Keratinocyte (primary cell): ENCODE results near the gene TRAPPC2L. TPM values are rescaled to one million over a fixed set of nuclear protein-coding genes. Genes with fewer than 3 reads are reported as not detected.

Experiments
- DNase-seq: peaks from one replicate; pipeline ENCODE4 v3.0.0-alpha.2; 2011; ENCODE audit warnings: low read depth, missing footprints, low spot score
- FAIRE-seq: peaks from 2 replicates; lab custom pipeline; 2011; peaks lifted over from hg19 to GRCh38; lab: Jason Lieb, UNC
- H2AFZ ChIP-seq: 2 replicates; pipeline ENCODE4 v1.6.0; 2012; ENCODE audit warnings: low read length, control low read depth, inconsistent platforms; ENCODE audit not compliant: control insufficient read depth
- H3K27ac ChIP-seq: 2 replicates; pipeline ENCODE4 v1.5.1; 2011; ENCODE audit warnings: low read length; ENCODE audit not compliant: control insufficient read depth, insufficient read depth
- H3K27me3 ChIP-seq: 3 replicates; pipeline ENCODE4 v1.6.0; 2011; ENCODE audit warnings: low read length; ENCODE audit not compliant: control insufficient read depth, insufficient read depth; ENCODE audit errors: extremely low read depth
- H3K36me3 ChIP-seq, 2 experiments: 2 replicates in 1 of 2; 3 replicates in 1 of 2; pipeline ENCODE4 v1.5.1; 2011; ENCODE audit warnings: low read length in 2 of 2, mild to moderate bottlenecking in 1 of 2; ENCODE audit not compliant: control insufficient read depth in 2 of 2, insufficient read depth in 2 of 2; ENCODE audit errors: extremely low read depth in 1 of 2
- H3K4me1 ChIP-seq: 3 replicates; pipeline ENCODE4 v1.5.1; 2011; ENCODE audit warnings: low read length; ENCODE audit not compliant: control insufficient read depth, insufficient read depth; ENCODE audit errors: extremely low read depth
- H3K4me2 ChIP-seq: 3 replicates; pipeline ENCODE4 v1.6.0; 2011; ENCODE audit warnings: low read depth, low read length; ENCODE audit not compliant: control insufficient read depth, insufficient read depth; ENCODE audit errors: extremely low read depth
- H3K4me3 ChIP-seq, 3 experiments: fragments of 200-600 bp in 1 of 3; sonication (generic) in 1 of 3; 2 replicates in 2 of 3; 3 replicates in 1 of 3; pipeline ENCODE4 v1.5.1; 2011 to 2016; ENCODE audit warnings: low read length in 3 of 3, mild to moderate bottlenecking in 3 of 3, control low read depth in 2 of 3, inconsistent platforms in 1 of 3, low read depth in 1 of 3, mixed read lengths in 1 of 3, mixed run types in 1 of 3, moderate library complexity in 1 of 3; ENCODE audit not compliant: control insufficient read depth in 2 of 3, insufficient read depth in 2 of 3; ENCODE audit errors: extremely low read depth in 1 of 3
- H3K79me2 ChIP-seq: 2 replicates; pipeline ENCODE4 v1.6.0; 2012; ENCODE audit warnings: low read length; ENCODE audit not compliant: control insufficient read depth, insufficient read depth
- H3K9ac ChIP-seq: 3 replicates; pipeline ENCODE4 v1.6.0; 2011; ENCODE audit warnings: low read length; ENCODE audit not compliant: control insufficient read depth, insufficient read depth; ENCODE audit errors: extremely low read depth
- H3K9me1 ChIP-seq: 3 replicates; pipeline ENCODE4 v1.6.0; 2011; ENCODE audit warnings: low read length; ENCODE audit not compliant: control insufficient read depth, insufficient read depth; ENCODE audit errors: extremely low read depth
- H3K9me3 ChIP-seq: 2 replicates; pipeline ENCODE4 v1.5.1; 2012; ENCODE audit warnings: low read depth, low read length; ENCODE audit not compliant: control insufficient read depth
- H4K20me1 ChIP-seq: 3 replicates; pipeline ENCODE4 v1.6.0; 2011; ENCODE audit warnings: low read length; ENCODE audit not compliant: control insufficient read depth, insufficient read depth; ENCODE audit errors: extremely low read depth
- EZH2 ChIP-seq: IDR thresholded peaks from one replicate; pipeline ENCODE4 v1.6.1; 2012; ENCODE audit warnings: inconsistent platforms, mild to moderate bottlenecking, low read length, moderate library complexity
- dilution Hi-C: fragments of 300-500 bp; cut with MboI; formaldehyde crosslinking; loops from one replicate; pipeline ENCODE4 v1.7.0; 2020; ENCODE audit warnings: low sequenced_read_pairs; ENCODE audit not compliant: extremely low pct_ligation_motif_present
- polyA plus RNA-seq, 5 experiments: library from polyadenylated mRNA; depleted of rRNA in 3 of 5; stranded (reverse) in 3 of 5; stranded (forward) in 1 of 5; unstranded in 1 of 5; fragments of >200 nt; gene quantifications; 1 replicate in 1 of 5; 2 replicates in 3 of 5; 3 replicates in 1 of 5; pipeline versions ENCODE4 v1.2.1 to v1.2.3, GENCODE V29; 2011 to 2012; ENCODE audit warnings: missing spikeins in 2 of 5, low read depth in 1 of 5, low replicate concordance in 1 of 5
- TF ChIP-seq, protein P1 (sequence below), 3 experiments: IDR thresholded peaks in 1 of 3; conservative IDR thresholded peaks in 1 of 3; optimal IDR thresholded peaks in 1 of 3; 2 replicates in 2 of 3; 3 replicates in 1 of 3; pipeline versions ENCODE3 to v1.5.1; 2011; ENCODE audit warnings: low read length in 3 of 3, mild to moderate bottlenecking in 3 of 3, moderate library complexity in 2 of 3, control low read depth in 1 of 3, inconsistent platforms in 1 of 3; ENCODE audit not compliant: insufficient read depth in 2 of 3; ENCODE audit errors: extremely low read depth in 1 of 3

The TRAPPC2L gene
- polyA plus RNA-seq, 1 donor (not counting 4 experiments of a cell fraction or from before 2014, with no cell fraction given) = 139 TPM

GRCh38 chr16:88861359-88861758 lies 4.4 kb downstream of the TRAPPC2L start:
- no peaks in the 10 kb centered on the region for H3K9me3 ChIP-seq
- DNase-seq (no peak), FAIRE-seq (no peak)
- dilution Hi-C loops = no loop called here
- no peak overlapping the region for H3K4me3 ChIP-seq
- H3K9ac ChIP-seq = no peak overlapping the region
- no peaks in the 10 kb centered on the region for H3K4me1 ChIP-seq
- H3K27me3 ChIP-seq = no peaks in the 10 kb centered on the region
- peaks cover 3 to 18% of the 10 kb centered on the region in 2 experiments for H3K36me3 ChIP-seq
- TF ChIP-seq EZH2 = no peak
- TF ChIP-seq, protein P1, sequence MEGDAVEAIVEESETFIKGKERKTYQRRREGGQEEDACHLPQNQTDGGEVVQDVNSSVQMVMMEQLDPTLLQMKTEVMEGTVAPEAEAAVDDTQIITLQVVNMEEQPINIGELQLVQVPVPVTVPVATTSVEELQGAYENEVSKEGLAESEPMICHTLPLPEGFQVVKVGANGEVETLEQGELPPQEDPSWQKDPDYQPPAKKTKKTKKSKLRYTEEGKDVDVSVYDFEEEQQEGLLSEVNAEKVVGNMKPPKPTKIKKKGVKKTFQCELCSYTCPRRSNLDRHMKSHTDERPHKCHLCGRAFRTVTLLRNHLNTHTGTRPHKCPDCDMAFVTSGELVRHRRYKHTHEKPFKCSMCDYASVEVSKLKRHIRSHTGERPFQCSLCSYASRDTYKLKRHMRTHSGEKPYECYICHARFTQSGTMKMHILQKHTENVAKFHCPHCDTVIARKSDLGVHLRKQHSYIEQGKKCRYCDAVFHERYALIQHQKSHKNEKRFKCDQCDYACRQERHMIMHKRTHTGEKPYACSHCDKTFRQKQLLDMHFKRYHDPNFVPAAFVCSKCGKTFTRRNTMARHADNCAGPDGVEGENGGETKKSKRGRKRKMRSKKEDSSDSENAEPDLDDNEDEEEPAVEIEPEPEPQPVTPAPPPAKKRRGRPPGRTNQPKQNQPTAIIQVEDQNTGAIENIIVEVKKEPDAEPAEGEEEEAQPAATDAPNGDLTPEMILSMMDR (optimal IDR thresholded peaks at IDR 0.05 in 1 of 3, IDR thresholded peaks at IDR 0.05 in 1 of 3, conservative IDR thresholded peaks at IDR 0.05 in 1 of 3; ENCODE audit: extremely low read depth in 1 of 3, insufficient read depth in 2 of 3, low read length in 3 of 3) = no peak
- no peaks in the 10 kb centered on the region for H4K20me1 ChIP-seq
- H3K9me1 ChIP-seq = no peaks in the 10 kb centered on the region
- H3K79me2 ChIP-seq = peaks cover 3% of the 10 kb centered on the region
- H2AFZ ChIP-seq = no peak overlapping the region
- no peak overlapping the region for H3K27ac ChIP-seq
- no peak overlapping the region for H3K4me2 ChIP-seq

DNA sequence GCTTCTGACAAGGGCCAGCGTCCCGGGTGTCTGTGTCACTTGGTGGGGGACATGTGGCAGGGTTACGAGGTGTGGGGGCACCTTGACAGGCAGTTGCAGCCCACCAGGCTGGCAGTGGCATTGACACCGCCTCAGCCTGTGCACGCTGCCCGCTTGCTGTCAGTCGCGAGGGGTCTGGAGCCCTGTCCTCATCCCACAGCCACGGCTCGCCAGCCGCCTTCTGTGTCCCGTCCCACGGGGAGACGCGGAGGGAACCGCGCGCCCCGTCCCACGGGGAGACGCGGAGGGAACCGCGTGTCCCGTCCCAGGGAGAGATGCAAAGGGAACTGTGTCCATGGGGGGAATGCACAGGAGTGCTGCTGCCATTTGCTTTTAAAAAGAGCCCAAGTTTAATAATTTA lies 6.0 kb downstream of the TRAPPC2L start:
- no peak for DNase-seq
- no peaks in the 10 kb centered on the region for H3K9me3 ChIP-seq
- no peaks in the 10 kb centered on the region for H4K20me1 ChIP-seq
- H2AFZ ChIP-seq = no peak overlapping the region
- H3K79me2 ChIP-seq = no peaks in the 10 kb centered on the region
- peaks cover 3 to 18% of the 10 kb centered on the region in 2 experiments for H3K36me3 ChIP-seq
- H3K9me1 ChIP-seq = no peaks in the 10 kb centered on the region
- H3K4me2 ChIP-seq = no peak overlapping the region
- dilution Hi-C loops = no loop called here
- H3K4me1 ChIP-seq = no peaks in the 10 kb centered on the region
- H3K27ac ChIP-seq = no peak overlapping the region
- H3K4me3 ChIP-seq = no peak overlapping the region
- no peak overlapping the region for H3K9ac ChIP-seq
- FAIRE-seq = no peak
- TF ChIP-seq, protein P1 (optimal IDR thresholded peaks at IDR 0.05 in 1 of 3, IDR thresholded peaks at IDR 0.05 in 1 of 3, conservative IDR thresholded peaks at IDR 0.05 in 1 of 3; ENCODE audit: extremely low read depth in 1 of 3, insufficient read depth in 2 of 3, low read length in 3 of 3) = no peak
- no peak for TF ChIP-seq EZH2
- H3K27me3 ChIP-seq = peaks cover 4% of the 10 kb centered on the region
